ENCODE results near the gene IL12B.
"Not testable (repeated sequence)": the region's sequence is repeated elsewhere in the genome, so short reads cannot be mapped to it uniquely, and the experiment has no call there.

The IL12B gene

DNA sequence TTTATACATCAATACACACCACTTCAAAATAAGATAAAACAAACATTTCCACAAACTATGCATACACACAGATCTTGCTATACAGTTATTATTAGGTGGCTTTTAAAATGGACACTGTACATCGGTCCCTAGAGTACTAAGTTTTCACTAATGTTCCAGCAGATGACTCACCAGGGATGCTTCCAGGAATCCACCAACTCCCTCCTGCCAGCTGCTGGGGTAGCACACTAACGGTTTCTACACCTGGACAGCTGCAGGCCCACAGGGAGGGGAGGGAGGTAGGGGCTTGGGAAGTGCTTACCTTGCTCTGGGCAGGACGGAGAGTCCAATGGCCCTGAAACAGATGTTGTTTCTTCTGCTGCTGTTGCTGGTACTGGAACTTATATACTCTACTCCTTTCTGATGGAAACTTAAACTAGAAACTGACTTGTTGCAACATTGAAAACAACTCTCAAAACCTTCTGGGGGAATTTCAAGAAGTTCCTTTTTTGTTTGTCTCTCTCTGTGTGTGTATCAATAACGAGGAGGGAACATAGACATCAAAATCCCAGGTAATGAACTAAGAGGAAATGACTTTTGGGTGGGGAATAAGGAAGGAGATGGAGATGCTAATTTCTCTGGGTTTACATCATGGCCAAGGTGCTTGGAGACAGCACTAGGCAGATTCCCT is at the start of gene IL12B:
Gene IL12B, minus strand, starts transcription at position 357 of the 670 bp plus-strand sequence. CDS start 3,705 bp downstream, outside the sequence.
- no peak for DNase-seq

DNA sequence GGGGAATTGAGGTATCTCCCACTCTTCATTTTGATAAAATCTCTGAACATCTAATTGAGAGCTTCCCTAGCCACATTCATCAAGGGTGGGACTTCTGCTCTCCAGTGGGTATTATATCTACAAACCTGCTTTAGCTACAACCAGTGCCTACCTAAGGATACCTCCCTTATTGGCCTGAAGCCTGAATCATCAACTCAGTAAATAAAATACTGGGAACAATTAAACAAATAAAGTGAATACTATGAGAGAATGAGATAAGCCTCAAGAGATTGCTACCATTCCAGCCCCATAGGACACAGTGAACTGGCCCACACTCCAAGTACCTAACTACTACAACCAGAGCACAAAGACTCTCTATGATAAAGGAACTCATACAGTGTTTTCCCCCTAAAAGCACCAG is 47.4 kb upstream of the IL12B start:
- DNase-seq = no peak

DNA sequence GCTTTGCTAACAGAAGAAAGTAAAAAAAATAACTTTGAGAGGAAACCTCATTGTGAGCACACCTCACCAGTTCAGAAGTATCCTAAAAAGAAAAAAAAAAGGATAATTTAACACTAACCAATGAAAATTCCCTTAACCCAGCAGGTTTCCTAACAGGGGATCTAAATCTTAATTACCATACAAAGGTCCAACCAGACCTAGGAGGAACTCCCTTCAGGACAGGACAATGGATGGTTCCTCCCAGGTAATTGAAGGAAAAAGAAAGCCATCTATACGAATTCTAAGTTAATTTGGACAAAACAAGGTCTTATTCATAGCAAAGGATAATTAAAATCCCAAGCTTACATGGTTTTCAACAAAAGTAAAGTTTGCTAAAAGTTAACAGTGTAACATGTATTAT is 37.6 kb upstream of the IL12B start:
- DNase-seq = not testable (repeated sequence)

DNA sequence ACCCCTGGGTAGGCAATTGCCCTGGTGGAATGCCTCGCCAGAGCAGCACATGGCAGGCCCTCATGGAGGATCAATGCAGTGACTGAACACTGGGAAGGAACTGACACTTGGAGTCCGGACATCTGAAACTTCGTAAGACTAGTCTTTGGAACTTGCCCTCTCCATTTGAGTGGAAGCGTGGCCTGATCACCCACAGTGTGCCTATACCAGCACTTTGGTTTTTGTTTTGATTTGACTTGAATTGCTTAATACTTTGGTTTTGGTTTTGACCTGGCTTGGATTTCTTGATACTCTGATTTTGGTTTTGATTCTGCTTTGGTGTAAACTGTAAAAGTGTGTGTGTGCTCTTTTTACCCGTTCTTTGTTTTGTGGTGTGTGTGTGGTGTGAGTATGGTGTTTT is 36.5 kb upstream of the IL12B start:
- DNase-seq = not testable (repeated sequence)

DNA sequence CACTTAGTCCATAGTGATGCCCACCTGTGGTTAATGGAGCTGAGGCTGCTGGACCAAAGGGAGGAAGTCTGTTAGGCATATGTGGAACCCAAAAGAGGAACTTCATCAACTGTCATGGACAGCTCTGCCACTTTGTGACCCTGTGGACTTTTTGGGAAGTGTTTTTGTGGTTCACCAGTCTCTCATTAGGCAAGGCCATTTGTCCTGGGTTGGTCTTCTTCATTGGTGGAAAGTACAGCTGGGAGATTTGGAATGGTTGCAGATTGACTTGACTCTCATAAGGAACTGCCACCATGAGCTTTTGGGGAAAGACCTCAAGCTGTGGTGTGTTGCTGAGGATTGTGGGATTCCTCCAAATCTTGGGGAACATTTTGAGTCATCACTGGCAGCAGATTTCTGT is 31.9 kb upstream of the IL12B start:
- DNase-seq = no peak

DNA sequence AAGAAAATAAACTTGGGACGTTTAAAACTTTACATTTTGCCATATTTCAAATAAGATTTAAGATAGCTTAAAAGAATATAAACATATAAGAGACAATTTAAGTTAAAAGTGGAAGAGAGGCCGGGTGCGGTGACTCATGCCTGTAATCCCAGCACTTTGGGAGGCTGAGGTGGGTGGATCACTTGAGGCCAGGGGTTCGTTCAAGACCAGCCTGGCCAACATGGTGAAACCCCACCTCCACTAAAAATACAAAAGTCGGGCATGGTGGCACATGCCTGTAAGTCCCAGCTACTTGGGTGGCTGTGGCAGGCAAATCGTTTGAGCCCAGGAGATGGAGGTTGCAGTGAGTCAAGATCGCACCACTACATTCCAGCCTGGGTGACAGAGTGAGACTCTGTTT is 29.6 kb upstream of the IL12B start:
- DNase-seq = not testable (repeated sequence)

DNA sequence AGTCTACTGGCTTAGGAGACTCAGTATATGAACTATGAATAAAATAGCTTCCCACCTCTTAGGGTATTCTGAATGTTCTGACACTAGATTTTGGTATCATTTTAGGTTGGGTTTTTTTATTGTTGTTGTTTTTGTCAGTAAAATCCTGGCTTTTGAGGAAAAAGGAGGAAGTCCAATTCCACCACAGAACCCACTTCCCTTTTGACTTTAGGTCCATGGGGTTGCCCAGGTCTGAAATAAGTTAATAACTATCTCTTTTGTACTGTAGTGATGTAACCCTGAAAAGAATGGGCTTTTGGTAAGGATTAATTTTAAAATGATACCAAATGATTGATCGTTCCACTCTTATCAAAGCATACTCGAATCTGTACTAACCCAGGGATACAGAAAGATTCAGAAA is 29.1 kb upstream of the IL12B start:
- no peak for DNase-seq

DNA sequence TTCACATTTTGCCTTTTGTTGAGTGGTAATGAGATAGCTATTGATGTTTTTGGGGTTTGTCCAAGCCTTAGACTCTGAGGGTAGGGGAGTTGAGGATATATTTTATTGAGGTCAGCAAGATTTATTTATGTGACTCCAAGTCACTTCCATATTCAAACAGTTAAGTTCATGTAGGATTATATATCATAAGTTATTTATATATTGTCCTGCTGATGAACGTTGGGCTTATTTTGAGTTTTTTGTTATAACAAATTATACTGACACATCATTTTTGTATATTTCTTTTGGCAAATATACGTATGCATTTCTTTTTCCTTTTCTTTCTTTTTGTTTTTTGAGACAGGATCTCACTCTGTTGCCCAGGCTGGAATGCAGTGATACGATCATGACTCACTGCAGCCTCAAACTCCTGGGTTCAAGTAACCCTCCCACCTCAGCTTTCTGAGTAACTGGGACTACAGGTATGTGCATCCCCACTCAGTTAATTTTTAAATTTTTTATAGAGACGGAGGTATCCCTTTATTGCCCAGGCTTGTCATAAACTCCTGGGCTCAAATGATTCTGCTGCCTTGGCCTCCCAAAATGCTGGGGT is 23.5 kb upstream of the IL12B start:
- DNase-seq = no peak

DNA sequence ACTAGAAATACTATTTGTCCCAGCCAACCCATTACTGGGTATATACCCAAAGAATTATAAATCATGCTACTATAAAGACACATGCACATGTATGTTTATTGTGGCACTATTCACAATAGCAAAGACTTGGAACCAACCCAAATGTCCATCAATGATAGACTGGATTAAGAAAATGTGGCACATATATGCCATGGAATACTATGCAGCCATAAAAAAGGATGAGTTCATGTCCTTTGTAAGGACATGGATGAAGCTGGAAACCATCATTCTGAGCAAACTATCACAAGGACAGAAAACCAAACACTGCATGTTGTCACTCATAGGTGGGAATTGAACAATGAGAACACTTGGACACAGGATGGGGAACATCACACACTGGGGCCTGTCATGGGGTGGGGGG is 20.4 kb upstream of the IL12B start:
- not testable (repeated sequence) for DNase-seq

DNA sequence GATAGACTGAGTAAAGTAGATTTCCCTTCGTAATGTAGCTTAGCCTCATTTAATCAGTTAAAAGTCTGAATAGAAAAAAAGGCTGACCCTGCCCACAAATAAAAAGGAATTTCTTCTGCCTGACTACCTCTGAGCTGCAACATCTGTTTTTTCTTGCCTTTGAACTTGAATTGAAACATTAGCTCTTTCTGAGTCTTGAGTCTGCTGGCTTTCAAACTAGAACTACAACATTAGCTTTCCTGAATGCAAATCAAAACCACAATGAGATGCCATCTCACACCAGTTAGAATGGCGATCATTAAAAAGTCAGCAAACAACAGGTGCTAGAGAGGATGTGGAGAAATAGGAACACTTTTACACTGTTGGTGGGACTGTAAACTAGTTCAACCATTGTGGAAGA is 19.9 kb upstream of the IL12B start:
- not testable (repeated sequence) for DNase-seq

DNA sequence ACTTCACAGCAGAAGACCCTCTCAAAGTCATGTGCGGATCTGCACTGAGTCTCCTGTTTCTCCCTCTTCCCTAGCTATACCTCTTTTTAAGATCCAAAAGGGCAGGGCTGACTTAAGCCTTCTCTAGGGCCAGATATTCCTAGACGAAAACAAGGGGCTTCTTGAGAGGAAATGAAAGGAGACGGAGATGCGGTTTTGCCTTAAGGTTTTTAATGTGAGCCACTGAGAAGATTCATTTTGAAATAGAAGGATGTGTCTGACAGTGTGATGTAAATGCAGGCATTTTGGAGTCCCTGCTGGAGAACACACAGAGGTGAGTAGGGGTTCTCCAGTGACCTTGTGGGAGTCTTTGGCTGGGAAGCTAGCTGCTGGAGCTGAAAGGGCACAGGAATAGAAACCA is 15.6 kb upstream of the IL12B start:
- DNase-seq = no peak

DNA sequence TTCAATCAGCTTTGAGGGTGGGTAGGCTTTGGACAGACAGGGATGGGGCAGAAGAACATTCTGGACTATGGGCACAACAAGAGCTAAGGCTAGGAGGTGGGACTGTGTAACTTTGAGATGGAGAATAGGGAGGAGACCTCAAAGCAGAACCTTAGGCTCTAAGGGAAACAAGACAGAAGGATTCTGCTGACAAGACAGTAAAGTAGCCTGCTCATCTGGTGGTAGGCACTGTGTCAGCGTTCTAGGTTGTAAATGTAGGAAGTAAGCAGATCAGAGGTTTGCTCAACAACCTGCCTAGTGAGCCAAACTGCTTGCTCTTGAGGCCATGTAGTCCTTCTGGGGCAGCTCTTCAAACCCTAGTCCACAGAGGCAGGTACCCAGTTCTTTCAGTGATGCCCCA is 15.0 kb upstream of the IL12B start:
- DNase-seq = no peak

DNA sequence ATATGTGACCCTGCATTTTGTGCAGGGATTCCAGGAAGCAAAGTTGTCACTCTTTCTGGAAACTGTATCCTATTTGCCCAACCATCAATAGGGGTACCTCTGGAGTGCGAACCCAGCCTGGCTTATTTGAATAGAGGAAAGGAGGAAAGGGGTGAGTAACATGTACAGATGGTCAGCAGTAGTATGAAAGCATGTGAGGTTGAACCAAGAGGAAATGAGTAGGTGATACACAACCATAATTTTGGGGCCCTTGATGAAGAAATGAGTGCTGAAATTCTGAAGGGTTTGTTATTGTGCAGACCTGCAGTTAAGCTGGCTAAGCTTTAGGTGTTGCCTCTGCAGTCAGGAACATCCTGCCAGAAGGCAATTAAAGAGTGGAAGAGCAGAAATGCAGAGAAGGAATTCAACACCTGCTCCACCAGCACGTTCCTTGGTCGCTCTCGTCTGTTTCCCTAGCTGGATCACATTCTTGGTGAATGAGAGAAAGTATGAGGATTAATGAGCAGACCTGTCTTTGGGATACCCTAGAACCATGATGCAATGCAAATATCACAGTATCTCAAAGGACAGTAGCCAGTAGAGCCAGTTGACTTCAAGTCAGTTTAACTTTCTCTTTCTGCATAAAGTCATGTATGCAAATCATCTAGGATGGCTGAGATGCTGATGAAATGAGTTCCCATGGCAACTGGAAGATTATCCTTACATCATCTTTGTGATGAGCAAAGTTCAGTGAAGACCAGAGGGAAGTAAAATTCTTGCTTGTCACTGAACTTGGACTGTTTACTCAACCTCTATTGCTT is 13.2 kb upstream of the IL12B start:
- no peak for DNase-seq

DNA sequence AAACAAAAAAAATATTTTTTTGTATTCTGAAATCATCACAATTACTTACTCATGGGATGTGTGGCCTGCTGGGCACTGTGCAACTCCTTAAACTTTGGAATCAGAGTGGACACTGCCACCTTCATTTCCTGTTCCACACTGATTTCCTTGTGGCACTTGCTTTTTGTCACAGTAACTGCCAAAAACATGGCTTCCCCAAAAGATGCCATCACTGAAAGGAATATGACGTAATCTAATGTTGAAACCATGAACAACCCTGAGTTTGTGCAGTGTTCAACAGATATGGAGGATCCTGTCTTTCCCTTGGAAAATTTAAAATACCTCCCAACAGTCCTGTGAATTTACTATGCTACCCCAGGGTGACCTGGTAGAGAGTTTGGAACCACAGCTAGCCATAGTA is 12.6 kb upstream of the IL12B start:
- no peak for DNase-seq

DNA sequence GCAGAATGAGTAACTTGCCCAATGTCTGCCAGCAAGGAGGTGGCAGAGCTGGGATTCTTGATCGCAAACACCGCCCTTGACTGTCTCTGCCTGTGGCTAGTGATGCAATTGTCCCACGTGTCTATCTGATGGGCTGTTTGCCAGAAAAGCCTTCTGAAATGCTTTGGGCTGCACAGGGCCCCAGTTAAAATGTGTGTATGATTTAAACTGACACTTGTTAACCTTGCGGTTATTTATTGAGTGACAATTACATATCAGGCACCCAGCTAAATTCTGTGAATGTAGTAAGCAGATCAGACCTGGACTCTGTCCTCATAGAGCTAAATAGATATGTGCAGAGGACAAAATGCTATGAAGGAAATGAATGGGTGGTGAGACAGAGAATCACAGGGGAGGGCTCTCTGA is 11.6 kb upstream of the IL12B start:
- no peak for DNase-seq

DNA sequence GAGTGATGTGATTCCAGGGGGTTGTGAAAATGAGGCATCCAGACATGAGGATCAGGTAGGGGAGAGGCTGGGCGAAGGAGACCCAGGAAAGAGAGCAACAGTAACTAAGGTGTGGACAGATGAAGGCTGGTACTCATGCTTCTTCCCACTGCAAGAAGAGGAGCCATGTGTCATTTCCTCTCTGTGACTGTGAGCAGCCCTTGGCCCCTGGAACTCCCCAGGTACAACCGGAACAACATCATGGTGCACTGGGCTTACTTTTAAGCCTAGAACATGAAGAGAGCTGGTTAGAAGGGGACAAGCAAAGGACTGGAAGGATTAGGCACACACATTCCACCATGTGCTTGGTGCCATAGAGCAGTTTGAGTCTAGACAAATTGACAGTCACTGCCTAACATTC is 10.9 kb upstream of the IL12B start:
- no peak for DNase-seq

DNA sequence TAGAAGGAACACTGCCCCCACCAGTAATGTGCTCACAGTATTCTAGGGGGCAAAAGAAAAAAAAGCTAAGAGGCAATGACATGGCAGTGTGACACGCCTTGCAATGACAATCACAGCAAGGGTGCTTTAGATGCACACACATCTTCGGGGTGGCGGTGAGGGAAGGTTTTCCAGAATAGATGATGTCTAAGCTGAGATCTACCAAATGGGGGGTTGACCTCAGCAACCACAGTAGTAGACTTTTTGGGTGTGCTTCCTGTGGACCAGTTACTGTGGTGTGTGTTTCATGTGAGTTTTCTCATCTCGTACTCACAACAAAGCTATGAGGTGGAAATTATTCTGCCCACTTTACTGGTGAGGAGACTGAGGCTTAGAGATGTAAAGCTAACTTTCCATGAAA is 10.2 kb upstream of the IL12B start:
- no peak for DNase-seq

DNA sequence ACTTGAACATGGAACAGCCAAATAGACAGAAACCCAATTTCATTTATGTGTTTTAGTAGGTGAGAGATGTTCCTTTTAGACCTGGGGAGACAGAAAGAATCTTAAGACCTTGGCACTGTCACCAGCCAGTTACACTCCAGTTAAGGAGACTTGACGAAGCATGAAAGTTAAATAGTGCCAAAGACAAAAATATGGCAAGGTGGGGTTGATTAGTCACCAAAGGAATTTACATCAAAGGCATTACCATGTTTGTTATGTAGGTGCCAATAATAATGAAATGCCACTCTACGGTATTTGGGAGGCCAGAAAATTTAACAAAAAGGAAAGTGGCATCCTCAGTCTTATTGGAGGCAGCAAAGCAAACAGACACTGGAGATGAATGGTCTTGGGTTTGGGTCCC is 9.2 kb upstream of the IL12B start:
- DNase-seq = no peak

DNA sequence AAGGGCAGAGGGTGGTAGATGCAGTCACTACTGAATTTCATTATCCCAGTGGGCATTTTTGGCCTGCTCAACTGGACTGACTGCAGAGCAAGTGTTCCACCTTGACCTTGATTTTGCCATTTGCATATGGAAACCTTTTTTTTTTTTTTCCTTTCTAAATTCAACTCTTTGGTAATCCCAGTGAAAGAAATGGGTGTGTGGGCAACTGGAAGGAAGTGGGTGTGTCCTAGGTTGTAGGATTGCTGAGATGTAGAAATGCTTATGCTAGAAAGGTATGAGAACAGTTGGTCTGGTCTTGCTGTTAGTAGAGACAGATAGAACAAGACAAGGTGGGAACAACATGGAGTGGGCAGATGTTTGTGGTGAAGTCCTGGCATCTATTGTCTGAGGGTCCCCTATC is 7.8 kb upstream of the IL12B start:
- no peak for DNase-seq

DNA sequence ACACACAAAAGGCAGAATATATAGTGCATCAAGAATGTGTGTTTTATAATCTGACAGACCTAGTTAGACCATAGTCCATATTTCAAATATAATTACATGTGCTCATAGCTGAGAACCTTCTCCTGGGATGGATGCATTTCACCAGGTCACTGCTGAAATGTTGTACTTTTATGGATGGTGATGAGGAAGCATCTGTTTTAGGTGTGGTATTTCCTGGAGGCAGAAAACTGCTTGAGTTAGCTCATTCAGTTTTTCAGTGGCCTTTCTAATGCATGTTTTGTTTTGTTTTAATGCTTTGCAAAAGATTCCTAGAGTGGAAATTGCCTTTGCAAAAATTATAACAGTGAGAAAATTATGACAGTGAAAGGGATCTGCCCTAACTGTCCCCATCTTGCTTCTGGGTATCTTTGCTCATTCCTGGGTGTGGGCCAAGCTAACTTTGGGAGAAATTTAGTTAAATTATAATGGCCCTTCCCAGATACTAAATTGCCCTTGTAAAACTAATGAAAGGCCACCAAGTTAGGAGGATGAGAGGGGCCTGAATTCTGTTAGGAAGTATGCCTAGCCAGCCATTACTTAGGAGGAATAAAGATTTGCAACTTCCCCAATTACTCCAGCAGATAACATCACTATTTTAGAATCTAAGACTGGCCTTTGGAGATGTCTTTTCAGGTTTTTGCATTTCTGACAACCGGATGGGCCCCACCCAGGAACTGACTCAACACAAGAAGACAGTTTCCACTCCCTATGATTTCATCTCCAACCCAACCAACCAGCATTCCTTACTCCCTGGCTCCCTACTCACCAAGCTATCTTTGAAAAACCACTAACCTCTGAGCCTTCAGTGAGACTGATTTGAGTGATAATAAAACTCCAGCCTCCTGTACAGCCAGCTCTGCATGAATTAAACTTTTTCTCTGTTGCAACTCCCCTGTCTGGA is 7.0 kb upstream of the IL12B start:
- DNase-seq = no peak

DNA sequence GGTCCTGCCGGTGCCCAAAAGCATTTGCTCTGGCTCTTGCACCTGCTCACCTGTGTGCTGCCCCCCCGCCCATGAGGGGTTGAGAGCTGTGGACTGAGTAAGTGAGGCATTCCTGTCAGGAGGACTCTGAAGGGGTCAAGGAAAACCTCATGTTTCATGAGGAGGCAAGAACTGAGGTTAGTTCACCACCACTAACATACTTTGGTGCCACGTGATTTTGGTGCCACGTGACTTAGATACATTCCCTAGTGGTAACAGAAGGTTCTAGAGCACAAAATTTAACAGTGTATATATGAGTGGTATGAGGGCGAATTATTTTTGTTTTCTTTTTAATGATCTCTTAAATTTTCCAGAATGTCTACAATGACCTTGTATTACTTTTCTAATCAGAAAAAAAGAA is 6.3 kb upstream of the IL12B start:
- DNase-seq = no peak

DNA sequence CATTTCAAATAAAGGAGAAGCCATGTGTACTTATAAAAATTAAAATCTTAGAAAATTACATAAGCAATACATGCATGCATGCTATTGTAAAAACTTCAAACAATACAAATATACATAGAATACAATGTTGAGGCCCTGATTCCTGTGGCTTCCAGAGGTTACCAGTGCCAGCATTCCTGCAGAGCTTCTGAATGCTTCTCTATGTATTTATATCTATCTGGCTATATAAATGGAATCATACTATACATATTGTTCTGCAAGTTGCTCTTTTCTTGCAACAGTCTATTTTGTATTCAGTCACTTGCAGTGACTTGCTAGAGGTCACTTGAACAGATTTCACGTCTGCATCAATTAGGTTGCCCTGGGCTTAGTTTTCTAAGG is 3.2 kb upstream of the IL12B start:
- no peak for DNase-seq
